IPS-18a (cell line): ENCODE measurements around the gene FLNC.

Experiments used
- H3K27ac ChIP-seq: one replicate; pipeline ENCODE4 v1.5.1; 2013; ENCODE audit warnings: low read length
- H3K27me3 ChIP-seq: one replicate; pipeline ENCODE4 v1.6.1; 2013; ENCODE audit warnings: mild to moderate bottlenecking, low read length; ENCODE audit not compliant: control insufficient read depth, insufficient read depth
- H3K36me3 ChIP-seq: one replicate; pipeline ENCODE4 v1.6.1; 2013; ENCODE audit warnings: low read depth, low read length; ENCODE audit not compliant: control insufficient read depth
- H3K4me1 ChIP-seq: one replicate; pipeline ENCODE4 v1.6.1; 2013; ENCODE audit warnings: low read depth, low read length; ENCODE audit not compliant: control insufficient read depth
- H3K4me3 ChIP-seq: one replicate; pipeline ENCODE4 v1.5.1; 2013; ENCODE audit warnings: low read length
- H3K9ac ChIP-seq: one replicate; pipeline ENCODE4 v1.6.1; 2013; ENCODE audit warnings: mild to moderate bottlenecking, low read length, moderate library complexity
- H3K9me3 ChIP-seq: one replicate; pipeline ENCODE4 v1.6.1; 2013; ENCODE audit warnings: low read depth, low read length; ENCODE audit not compliant: control insufficient read depth

Gene FLNC

GRCh38 chr7:128842674-128843641 lies 12.8 kb downstream of the FLNC start:
- Histone ChIP-seq H3K27ac (no peak overlapping the region), H3K4me3 (no peak overlapping the region), H3K9me3 (no peaks in the 10 kb centered on the region), H3K36me3 (no peaks in the 10 kb centered on the region), H3K4me1 (no peaks in the 10 kb centered on the region), H3K9ac (no peak overlapping the region), H3K27me3 (no peaks in the 10 kb centered on the region)

DNA sequence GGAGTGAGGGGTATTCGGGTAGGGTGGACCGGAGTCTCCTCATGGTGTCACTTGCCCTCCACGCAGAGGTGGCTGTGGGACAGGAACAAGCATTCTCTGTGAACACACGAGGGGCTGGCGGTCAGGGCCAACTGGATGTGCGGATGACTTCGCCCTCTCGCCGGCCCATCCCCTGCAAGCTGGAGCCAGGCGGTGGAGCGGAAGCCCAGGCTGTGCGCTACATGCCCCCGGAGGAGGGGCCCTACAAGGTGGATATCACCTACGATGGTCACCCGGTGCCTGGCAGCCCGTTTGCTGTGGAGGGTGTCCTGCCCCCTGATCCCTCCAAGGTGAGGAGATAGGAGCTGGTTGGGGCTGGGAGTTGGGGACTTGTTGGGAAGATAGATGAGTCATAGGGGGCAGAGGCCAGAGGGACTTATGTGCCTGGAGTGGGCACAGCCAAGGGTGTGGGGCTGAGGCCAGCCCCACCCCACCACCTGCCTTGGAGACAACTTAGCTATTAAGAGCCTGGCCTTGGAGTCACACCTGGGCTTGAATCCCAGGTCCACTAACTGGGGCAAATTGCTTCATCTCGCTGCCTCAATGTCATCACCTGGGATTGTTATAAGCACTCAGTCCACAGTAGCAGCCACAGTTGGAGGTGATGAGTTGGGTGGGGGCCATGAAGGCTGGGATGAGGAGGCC lies 13.9 kb downstream of the FLNC start:
- no peaks in the 10 kb centered on the region for H3K9me3 ChIP-seq
- no peak overlapping the region for H3K27ac ChIP-seq
- no peaks in the 10 kb centered on the region for H3K27me3 ChIP-seq
- H3K9ac ChIP-seq: no peak overlapping the region
- no peaks in the 10 kb centered on the region for H3K36me3 ChIP-seq
- no peaks in the 10 kb centered on the region for H3K4me1 ChIP-seq
- no peak overlapping the region for H3K4me3 ChIP-seq

DNA sequence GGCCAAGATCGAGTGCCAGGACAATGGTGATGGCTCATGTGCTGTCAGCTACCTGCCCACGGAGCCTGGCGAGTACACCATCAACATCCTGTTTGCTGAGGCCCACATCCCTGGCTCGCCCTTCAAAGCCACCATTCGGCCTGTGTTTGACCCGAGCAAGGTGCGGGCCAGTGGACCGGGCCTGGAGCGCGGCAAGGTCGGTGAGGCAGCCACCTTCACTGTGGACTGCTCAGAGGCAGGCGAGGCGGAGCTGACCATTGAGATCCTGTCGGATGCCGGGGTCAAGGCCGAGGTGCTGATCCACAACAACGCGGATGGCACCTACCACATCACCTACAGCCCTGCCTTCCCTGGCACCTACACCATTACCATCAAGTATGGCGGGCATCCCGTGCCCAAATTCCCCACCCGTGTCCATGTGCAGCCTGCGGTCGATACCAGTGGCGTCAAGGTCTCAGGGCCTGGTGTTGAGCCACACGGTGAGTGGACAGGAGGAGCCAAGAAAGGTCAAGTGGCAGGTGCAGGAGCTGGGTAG lies 14.6 kb downstream of the FLNC start:
- no peaks in the 10 kb centered on the region for H3K36me3 ChIP-seq
- H3K9me3 ChIP-seq: no peaks in the 10 kb centered on the region
- no peak overlapping the region for H3K9ac ChIP-seq
- no peak overlapping the region for H3K4me3 ChIP-seq
- no peaks in the 10 kb centered on the region for H3K4me1 ChIP-seq
- no peaks in the 10 kb centered on the region for H3K27me3 ChIP-seq
- no peak overlapping the region for H3K27ac ChIP-seq

DNA sequence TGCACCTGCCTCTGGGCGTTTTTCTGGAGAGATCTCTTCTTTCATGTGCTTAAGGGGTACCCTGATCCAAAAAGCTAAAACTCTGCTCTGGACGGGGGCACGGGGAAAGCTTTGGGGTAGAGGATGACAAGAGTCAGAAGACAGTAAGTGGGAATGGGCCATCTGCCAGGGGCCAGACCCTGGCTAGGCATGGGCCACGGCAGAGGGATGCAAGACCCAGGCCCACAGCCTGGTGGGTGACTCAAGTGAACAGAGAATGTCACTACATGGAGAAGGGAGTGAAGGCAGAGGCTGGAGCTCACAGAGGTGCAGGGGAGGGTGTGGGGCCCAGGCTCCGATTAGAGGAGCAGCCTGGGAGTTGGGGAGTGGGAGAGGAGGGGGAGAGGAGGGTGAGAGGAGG lies 15.3 kb downstream of the FLNC start:
- Histone ChIP-seq H3K4me3 (no peak overlapping the region), H3K4me1 (no peaks in the 10 kb centered on the region), H3K9ac (no peak overlapping the region), H3K27ac (no peak overlapping the region), H3K9me3 (no peaks in the 10 kb centered on the region), H3K36me3 (no peaks in the 10 kb centered on the region), H3K27me3 (no peaks in the 10 kb centered on the region)

GRCh38 chr7:128845987-128846386 lies 15.8 kb downstream of the FLNC start:
- Histone ChIP-seq H3K9ac (no peak overlapping the region), H3K36me3 (no peaks in the 10 kb centered on the region), H3K4me1 (no peaks in the 10 kb centered on the region), H3K9me3 (no peaks in the 10 kb centered on the region), H3K27me3 (no peaks in the 10 kb centered on the region), H3K4me3 (no peak overlapping the region), H3K27ac (no peak overlapping the region)

DNA sequence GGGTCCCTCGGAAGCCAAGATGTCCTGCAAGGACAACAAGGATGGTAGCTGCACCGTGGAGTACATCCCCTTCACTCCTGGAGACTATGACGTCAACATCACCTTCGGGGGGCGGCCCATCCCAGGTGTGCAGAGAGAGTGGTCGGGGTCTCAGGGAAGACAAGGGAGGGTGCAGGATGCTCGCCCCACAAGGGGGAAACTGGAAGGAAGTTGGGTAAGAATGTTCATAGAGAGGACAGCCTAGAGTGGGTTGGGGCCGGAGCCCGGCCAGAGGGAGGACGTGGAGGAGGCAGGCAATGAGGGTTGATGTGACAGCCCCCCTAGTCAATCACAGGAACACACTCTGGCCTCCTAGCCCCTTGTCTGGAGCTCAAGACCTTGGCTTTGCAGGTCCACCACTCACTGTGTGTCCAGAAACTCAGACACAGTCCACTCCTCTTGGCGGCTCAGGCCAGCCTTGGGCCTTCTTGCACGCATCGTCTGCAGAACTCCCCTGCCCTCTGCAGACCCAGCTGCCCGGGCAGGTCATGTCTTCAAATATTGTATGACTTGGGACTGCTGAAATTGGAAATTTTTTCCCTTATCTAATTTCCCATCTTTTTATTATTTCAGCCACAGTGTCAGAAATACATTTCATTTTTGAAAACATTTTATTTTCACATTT lies 16.7 kb downstream of the FLNC start:
- Histone ChIP-seq H3K27ac (no peak overlapping the region), H3K36me3 (no peaks in the 10 kb centered on the region), H3K9ac (no peak overlapping the region), H3K27me3 (no peaks in the 10 kb centered on the region), H3K4me3 (no peak overlapping the region), H3K9me3 (no peaks in the 10 kb centered on the region), H3K4me1 (no peaks in the 10 kb centered on the region)

GRCh38 chr7:128847721-128848211 lies 17.6 kb downstream of the FLNC start:
- Histone ChIP-seq H3K4me3 (no peak overlapping the region), H3K36me3 (no peaks in the 10 kb centered on the region), H3K9me3 (no peaks in the 10 kb centered on the region), H3K27me3 (no peaks in the 10 kb centered on the region), H3K4me1 (no peaks in the 10 kb centered on the region), H3K9ac (no peak overlapping the region), H3K27ac (no peak overlapping the region)

DNA sequence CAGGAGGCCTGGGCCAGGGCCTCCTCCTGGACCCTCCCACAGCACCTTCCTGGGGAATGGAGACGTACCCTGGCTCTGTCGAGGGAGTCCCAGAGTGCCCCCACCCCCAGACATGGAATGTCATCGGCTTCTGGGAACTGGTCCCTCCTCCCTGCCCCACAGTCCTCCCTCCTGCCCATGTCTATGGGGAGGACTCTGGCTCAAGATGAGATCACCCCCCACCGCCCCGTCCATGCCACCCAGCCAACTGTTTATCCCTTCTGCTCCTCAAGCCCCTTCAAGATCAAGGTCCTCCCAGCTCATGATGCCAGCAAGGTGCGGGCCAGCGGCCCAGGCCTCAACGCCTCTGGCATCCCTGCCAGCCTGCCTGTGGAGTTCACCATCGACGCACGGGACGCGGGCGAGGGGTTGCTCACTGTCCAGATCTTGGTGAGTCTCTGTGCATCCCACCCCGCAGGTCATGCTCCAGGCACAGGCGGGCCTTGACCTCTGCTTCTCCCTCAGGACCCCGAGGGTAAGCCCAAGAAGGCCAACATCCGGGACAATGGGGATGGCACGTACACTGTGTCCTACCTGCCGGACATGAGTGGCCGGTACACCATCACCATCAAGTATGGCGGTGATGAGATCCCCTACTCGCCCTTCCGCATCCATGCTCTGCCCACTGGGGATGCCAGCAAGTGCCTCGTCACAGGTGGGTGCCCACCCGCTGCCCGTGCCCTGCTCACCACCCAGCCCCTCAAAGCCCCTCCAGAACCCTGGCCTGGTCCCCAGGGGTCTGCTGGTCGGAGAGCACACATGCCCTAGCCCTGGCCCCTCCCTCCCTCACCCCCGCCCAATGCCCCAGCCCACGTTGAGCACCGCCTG lies 18.3 kb downstream of the FLNC start:
- Histone ChIP-seq H3K36me3 (no peaks in the 10 kb centered on the region), H3K4me3 (no peak overlapping the region), H3K27ac (no peak overlapping the region), H3K9ac (no peak overlapping the region), H3K4me1 (no peaks in the 10 kb centered on the region), H3K27me3 (no peaks in the 10 kb centered on the region), H3K9me3 (no peaks in the 10 kb centered on the region)

DNA sequence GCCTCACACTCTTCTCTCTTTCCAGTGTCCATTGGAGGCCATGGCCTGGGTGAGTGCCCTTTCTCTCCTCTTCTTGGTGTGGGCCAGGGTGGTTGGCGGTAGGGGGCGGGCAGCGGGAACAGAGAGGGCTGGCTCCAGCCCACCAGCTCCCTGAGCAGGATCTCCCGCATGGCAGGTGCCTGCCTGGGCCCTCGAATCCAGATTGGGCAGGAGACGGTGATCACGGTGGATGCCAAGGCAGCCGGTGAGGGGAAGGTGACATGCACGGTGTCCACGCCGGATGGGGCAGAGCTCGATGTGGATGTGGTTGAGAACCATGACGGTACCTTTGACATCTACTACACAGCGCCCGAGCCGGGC lies 18.9 kb downstream of the FLNC start:
- Histone ChIP-seq H3K9ac (no peak overlapping the region), H3K36me3 (no peaks in the 10 kb centered on the region), H3K27ac (no peak overlapping the region), H3K27me3 (no peaks in the 10 kb centered on the region), H3K4me3 (no peak overlapping the region), H3K9me3 (no peaks in the 10 kb centered on the region), H3K4me1 (no peaks in the 10 kb centered on the region)

GRCh38 chr7:128849804-128850490 lies 19.7 kb downstream of the FLNC start:
- H3K4me3 ChIP-seq: no peak overlapping the region

More at GRCh38 chr7:128849804-128850490, 19.7 kb downstream of the FLNC start:
- Histone ChIP-seq H3K9ac (no peak overlapping the region), H3K4me1 (no peaks in the 10 kb centered on the region), H3K9me3 (no peaks in the 10 kb centered on the region), H3K27me3 (no peaks in the 10 kb centered on the region), H3K27ac (no peak overlapping the region), H3K36me3 (no peaks in the 10 kb centered on the region)
